GM23338 (cell line): ENCODE results near the gene PTPRN2. TPM values are rescaled to one million over a fixed set of nuclear protein-coding genes. Genes with fewer than 3 reads are reported as not detected.

Source experiments
- ATAC-seq: fragments of 200-7000 bp; cut with Tn5 transposase; 3 replicates; pipeline ENCODE4 v1.9.1; 2020
- DNase-seq: peaks from one replicate; pipeline ENCODE4 v3.0.0-alpha.2; 2015; ENCODE audit warnings: low spot score
- H2AFZ ChIP-seq: fragments of 200-600 bp; sonication (generic); 2 replicates; pipeline ENCODE4 v1.8.0; 2016; ENCODE audit warnings: antibody characterized with exemption, mild to moderate bottlenecking, moderate library complexity
- H3F3A ChIP-seq: fragments of 200-600 bp; sonication (generic); replicated peaks from 2 replicates; pipeline ENCODE4 v1.8.0; 2017; ENCODE audit warnings: antibody characterized with exemption, mixed run types, low read depth
- H3K27ac ChIP-seq: fragments of 200-600 bp; sonication (generic); 2 replicates; pipeline ENCODE4 v1.6.1; 2016; ENCODE audit warnings: low read depth
- H3K27me3 ChIP-seq: fragments of 200-600 bp; sonication (generic); 2 replicates; pipeline ENCODE4 v1.8.0; 2016; ENCODE audit warnings: mild to moderate bottlenecking, mixed run types, moderate library complexity; ENCODE audit not compliant: insufficient read depth
- H3K36me3 ChIP-seq: fragments of 200-600 bp; sonication (generic); 2 replicates; pipeline ENCODE4 v1.8.0; 2016; ENCODE audit warnings: mild to moderate bottlenecking; ENCODE audit not compliant: insufficient read depth
- H3K4me1 ChIP-seq: fragments of 200-600 bp; sonication (generic); 2 replicates; pipeline ENCODE4 v1.8.0; 2016; ENCODE audit warnings: mild to moderate bottlenecking, moderate library complexity; ENCODE audit not compliant: insufficient read depth
- H3K4me2 ChIP-seq: fragments of 200-600 bp; sonication (generic); 2 replicates; pipeline ENCODE4 v1.7.1; 2017; ENCODE audit warnings: mixed run types
- H3K4me3 ChIP-seq: fragments of 200-600 bp; sonication (generic); 2 replicates; pipeline ENCODE4 v1.6.1; 2016; ENCODE audit warnings: mixed run types
- H3K79me2 ChIP-seq: fragments of 200-600 bp; sonication (generic); replicated peaks from 2 replicates; pipeline ENCODE4 v1.8.0; 2017; ENCODE audit warnings: mild to moderate bottlenecking; ENCODE audit not compliant: insufficient read depth
- H3K9me2 ChIP-seq: fragments of 200-600 bp; sonication (generic); 2 replicates; pipeline ENCODE4 v1.8.0; 2017; ENCODE audit not compliant: insufficient read depth
- H4K20me1 ChIP-seq: fragments of 200-600 bp; sonication (generic); replicated peaks from 2 replicates; pipeline ENCODE4 v1.8.0; 2017; ENCODE audit warnings: mild to moderate bottlenecking; ENCODE audit not compliant: insufficient read depth
- H3K27ac Mint-ChIP-seq: 2 replicates; pipeline ENCODE4 v1.8.0; 2020; ENCODE audit warnings: inconsistent platforms, mild to moderate bottlenecking, moderate library complexity, mixed read lengths
- H3K27me3 Mint-ChIP-seq: 3 replicates; pipeline ENCODE4 v1.8.0; 2022; ENCODE audit warnings: low read depth, mild to moderate bottlenecking, moderate library complexity, mixed read lengths, inconsistent platforms; ENCODE audit not compliant: insufficient read depth, poor library complexity
- H3K36me3 Mint-ChIP-seq: 3 replicates; pipeline ENCODE4 v1.8.0; 2021; ENCODE audit warnings: low read depth, mild to moderate bottlenecking, inconsistent platforms, moderate library complexity, mixed read lengths
- H3K4me1 Mint-ChIP-seq: 3 replicates; pipeline ENCODE4 v1.8.0; 2020; ENCODE audit warnings: mild to moderate bottlenecking, inconsistent platforms, mixed read lengths
- H3K4me3 Mint-ChIP-seq: 3 replicates; pipeline ENCODE4 v1.8.0; 2021; ENCODE audit warnings: moderate library complexity, mild to moderate bottlenecking, inconsistent platforms, mixed read lengths
- H3K9me3 Mint-ChIP-seq: 3 replicates; pipeline ENCODE4 v1.8.0; 2020; ENCODE audit warnings: moderate library complexity, mild to moderate bottlenecking, inconsistent platforms, mixed read lengths
- CREB1 ChIP-seq: fragments of 250-450 bp; sonication (Bioruptor Pico); IDR thresholded peaks from 2 replicates; pipeline ENCODE4 v1.5.0; 2020; ENCODE audit warnings: low read depth, mild to moderate bottlenecking, moderate library complexity
- EZH2phosphoT487 ChIP-seq: fragments of 200-600 bp; sonication (generic); IDR thresholded peaks from one replicate; pipeline ENCODE4 v1.8.1; 2018; ENCODE audit warnings: antibody characterized with exemption; ENCODE audit not compliant: unreplicated experiment
- NANOG ChIP-seq: IDR thresholded peaks from 2 replicates; pipeline ENCODE4 v1.6.1; 2016; ENCODE audit warnings: antibody characterized with exemption, borderline replicate concordance
- POLR2AphosphoS5 ChIP-seq: IDR thresholded peaks from 2 replicates; pipeline ENCODE4 v1.6.1; 2016; ENCODE audit warnings: antibody characterized with exemption, low read depth
- STAT1 ChIP-seq: IDR thresholded peaks from one replicate; pipeline ENCODE4 v1.6.1; 2016; ENCODE audit warnings: antibody characterized with exemption; ENCODE audit not compliant: unreplicated experiment
- ZNF331 ChIP-seq: fragments of 250-450 bp; sonication (Bioruptor Pico); IDR thresholded peaks from 2 replicates; pipeline ENCODE4 v1.5.0; 2020; ENCODE audit warnings: low read depth, mild to moderate bottlenecking, moderate library complexity
- polyA plus RNA-seq: library from polyadenylated mRNA; unstranded; fragments of >200 nt; fragmentation: Nextera tagmentation; extraction: Ambion mirVana; gene quantifications from 2 replicates; pipeline ENCODE4 v1.2.1, GENCODE V29; 2016
- total RNA-seq: library from RNA; depleted of rRNA; stranded (reverse); fragments of >200 nt; shearing (Covaris generic); gene quantifications from 2 replicates; pipeline ENCODE4 v1.2.3, GENCODE V29; 2014
- TF ChIP-seq, protein P1 (sequence below): fragments of 250-450 bp; sonication (Bioruptor Pico); IDR thresholded peaks from 2 replicates; pipeline ENCODE4 v1.5.0; 2020; ENCODE audit warnings: mild to moderate bottlenecking, moderate library complexity
- TF ChIP-seq, protein P2 (sequence below): IDR thresholded peaks from 2 replicates; pipeline ENCODE4 v1.6.1; 2016; ENCODE audit warnings: antibody characterized with exemption

The PTPRN2 gene
- total and polyA plus RNA-seq, 2 experiments from 2014 or later, result 0.87 to 4.0 TPM

DNA sequence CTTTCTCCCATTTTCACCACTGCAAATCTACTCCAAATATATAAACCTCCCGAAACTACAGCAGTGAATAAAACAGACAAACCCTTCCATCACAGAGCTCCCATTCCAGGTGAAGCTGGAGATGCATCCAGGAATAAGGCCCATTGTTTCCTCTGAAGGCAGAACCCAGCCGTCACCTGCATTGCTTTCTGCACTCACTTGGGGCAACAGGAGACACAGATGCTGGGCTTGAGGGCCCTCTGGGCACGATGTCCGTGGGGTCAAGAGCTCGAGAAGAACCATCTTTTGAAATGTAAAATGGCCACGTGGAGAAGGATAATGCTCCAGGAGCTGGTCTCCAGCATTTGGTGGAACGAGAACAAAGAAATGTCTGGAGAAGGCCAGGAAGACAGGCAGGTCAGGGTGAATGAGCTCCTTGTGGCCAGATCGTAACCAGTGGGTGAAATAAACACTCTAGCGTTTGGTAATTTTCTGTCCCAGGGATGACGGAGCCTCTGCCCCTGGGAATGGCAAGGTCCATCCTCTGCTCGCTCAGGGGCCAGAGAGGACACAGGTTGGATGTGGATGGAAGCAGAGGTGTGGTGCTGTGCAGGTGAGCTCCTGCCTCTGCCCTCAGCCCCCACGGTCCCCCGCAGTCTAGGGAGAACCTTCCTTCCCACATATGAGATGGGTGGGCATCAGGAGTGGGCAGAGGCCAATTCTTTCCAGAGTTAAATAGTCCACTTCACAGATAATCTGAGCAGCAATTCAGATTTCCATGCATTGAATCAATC lies 694.7 kb downstream of the PTPRN2 start (continued):
- TF ChIP-seq, protein P1, sequence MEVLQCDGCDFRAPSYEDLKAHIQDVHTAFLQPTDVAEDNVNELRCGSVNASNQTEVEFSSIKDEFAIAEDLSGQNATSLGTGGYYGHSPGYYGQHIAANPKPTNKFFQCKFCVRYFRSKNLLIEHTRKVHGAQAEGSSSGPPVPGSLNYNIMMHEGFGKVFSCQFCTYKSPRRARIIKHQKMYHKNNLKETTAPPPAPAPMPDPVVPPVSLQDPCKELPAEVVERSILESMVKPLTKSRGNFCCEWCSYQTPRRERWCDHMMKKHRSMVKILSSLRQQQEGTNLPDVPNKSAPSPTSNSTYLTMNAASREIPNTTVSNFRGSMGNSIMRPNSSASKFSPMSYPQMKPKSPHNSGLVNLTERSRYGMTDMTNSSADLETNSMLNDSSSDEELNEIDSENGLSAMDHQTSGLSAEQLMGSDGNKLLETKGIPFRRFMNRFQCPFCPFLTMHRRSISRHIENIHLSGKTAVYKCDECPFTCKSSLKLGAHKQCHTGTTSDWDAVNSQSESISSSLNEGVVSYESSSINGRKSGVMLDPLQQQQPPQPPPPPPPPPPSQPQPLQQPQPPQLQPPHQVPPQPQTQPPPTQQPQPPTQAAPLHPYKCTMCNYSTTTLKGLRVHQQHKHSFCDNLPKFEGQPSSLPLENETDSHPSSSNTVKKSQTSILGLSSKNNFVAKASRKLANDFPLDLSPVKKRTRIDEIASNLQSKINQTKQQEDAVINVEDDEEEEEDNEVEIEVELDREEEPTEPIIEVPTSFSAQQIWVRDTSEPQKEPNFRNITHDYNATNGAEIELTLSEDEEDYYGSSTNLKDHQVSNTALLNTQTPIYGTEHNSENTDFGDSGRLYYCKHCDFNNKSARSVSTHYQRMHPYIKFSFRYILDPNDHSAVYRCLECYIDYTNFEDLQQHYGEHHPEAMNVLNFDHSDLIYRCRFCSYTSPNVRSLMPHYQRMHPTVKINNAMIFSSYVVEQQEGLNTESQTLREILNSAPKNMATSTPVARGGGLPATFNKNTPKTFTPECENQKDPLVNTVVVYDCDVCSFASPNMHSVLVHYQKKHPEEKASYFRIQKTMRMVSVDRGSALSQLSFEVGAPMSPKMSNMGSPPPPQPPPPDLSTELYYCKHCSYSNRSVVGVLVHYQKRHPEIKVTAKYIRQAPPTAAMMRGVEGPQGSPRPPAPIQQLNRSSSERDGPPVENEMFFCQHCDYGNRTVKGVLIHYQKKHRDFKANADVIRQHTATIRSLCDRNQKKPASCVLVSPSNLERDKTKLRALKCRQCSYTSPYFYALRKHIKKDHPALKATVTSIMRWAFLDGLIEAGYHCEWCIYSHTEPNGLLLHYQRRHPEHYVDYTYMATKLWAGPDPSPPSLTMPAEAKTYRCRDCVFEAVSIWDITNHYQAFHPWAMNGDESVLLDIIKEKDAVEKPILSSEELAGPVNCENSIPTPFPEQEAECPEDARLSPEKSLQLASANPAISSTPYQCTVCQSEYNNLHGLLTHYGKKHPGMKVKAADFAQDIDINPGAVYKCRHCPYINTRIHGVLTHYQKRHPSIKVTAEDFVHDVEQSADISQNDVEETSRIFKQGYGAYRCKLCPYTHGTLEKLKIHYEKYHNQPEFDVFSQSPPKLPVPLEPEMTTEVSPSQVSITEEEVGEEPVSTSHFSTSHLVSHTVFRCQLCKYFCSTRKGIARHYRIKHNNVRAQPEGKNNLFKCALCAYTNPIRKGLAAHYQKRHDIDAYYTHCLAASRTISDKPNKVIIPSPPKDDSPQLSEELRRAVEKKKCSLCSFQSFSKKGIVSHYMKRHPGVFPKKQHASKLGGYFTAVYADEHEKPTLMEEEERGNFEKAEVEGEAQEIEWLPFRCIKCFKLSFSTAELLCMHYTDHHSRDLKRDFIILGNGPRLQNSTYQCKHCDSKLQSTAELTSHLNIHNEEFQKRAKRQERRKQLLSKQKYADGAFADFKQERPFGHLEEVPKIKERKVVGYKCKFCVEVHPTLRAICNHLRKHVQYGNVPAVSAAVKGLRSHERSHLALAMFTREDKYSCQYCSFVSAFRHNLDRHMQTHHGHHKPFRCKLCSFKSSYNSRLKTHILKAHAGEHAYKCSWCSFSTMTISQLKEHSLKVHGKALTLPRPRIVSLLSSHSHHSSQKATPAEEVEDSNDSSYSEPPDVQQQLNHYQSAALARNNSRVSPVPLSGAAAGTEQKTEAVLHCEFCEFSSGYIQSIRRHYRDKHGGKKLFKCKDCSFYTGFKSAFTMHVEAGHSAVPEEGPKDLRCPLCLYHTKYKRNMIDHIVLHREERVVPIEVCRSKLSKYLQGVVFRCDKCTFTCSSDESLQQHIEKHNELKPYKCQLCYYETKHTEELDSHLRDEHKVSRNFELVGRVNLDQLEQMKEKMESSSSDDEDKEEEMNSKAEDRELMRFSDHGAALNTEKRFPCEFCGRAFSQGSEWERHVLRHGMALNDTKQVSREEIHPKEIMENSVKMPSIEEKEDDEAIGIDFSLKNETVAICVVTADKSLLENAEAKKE (CRISPR knock-in tag), result no peak

DNA sequence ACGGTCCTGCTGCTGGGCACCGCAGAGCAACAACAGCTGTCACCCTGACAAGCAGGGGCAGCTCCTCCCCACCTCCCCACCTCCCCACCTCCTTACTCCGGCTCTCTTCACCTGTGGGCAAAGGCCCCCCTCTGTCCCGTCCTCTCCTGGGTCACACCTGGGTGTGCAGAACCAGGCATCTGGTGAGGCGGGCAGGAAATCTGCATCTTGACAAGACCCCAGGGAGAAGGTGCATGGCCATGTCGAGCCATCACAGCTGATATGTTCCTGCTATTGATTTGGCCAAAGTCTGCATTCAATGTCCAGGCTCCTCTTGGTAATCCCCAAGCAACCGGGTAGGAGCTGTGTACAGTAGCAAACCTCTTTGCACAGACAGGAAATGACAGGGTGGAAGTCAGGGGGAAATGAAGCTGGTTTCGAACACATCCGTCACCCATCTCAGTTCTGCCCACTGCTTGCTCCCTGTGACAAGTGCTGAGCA lies 696.7 kb downstream of the PTPRN2 start:
- Histone ChIP-seq H4K20me1 (no peaks in the 10 kb centered on the region), H3K9me2 (no peaks in the 10 kb centered on the region), H3K4me2 (no peak overlapping the region)
- TF ChIP-seq CREB1 (CRISPR knock-in tag), result no peak
- TF ChIP-seq, protein P2, sequence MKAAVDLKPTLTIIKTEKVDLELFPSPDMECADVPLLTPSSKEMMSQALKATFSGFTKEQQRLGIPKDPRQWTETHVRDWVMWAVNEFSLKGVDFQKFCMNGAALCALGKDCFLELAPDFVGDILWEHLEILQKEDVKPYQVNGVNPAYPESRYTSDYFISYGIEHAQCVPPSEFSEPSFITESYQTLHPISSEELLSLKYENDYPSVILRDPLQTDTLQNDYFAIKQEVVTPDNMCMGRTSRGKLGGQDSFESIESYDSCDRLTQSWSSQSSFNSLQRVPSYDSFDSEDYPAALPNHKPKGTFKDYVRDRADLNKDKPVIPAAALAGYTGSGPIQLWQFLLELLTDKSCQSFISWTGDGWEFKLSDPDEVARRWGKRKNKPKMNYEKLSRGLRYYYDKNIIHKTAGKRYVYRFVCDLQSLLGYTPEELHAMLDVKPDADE, result no peak
- TF ChIP-seq, protein P1 (CRISPR knock-in tag), result no peak
- no peak for TF ChIP-seq EZH2phosphoT487
- TF ChIP-seq POLR2AphosphoS5, result no peak
- no peak for TF ChIP-seq ZNF331
- no peak for TF ChIP-seq STAT1
- TF ChIP-seq NANOG, result no peak

More for the DNA sequence above, 696.7 kb downstream of the PTPRN2 start:
- H3K27ac Mint-ChIP-seq, result no peak overlapping the region
- peaks cover 15% of the 10 kb centered on the region for H3K9me3 Mint-ChIP-seq
- no peaks in the 10 kb centered on the region for H3K4me1 Mint-ChIP-seq
- no peaks in the 10 kb centered on the region for H3K4me1 ChIP-seq
- no peaks in the 10 kb centered on the region for H3K79me2 ChIP-seq
- H3K4me3 ChIP-seq, result no peak overlapping the region
- H3K27ac ChIP-seq, result no peak overlapping the region
- H3K4me3 Mint-ChIP-seq, result no peak overlapping the region
- DNase-seq, result no peak
- no peak for ATAC-seq
- no peaks in the 10 kb centered on the region for H3K27me3 ChIP-seq
- peaks cover 2% of the 10 kb centered on the region for H3K27me3 Mint-ChIP-seq
- no peaks in the 10 kb centered on the region for H3F3A ChIP-seq
- H3K36me3 Mint-ChIP-seq, result peaks cover 53% of the 10 kb centered on the region
- no peaks in the 10 kb centered on the region for H3K36me3 ChIP-seq
- no peak overlapping the region for H2AFZ ChIP-seq
